CD4-positive, alpha-beta T cell (primary cell): ENCODE measurements around the gene SHISA5. TPM values are rescaled to one million over a fixed set of nuclear protein-coding genes. Genes with fewer than 3 reads are reported as not detected.
"Not testable (repeated sequence)": the region's sequence is repeated elsewhere in the genome, so short reads cannot be mapped to it uniquely, and the experiment has no call there.

Source experiments
- ATAC-seq: fragments of 200-7000 bp; cut with Tn5 transposase; one replicate; pipeline ENCODE4 v1.10.0; 2022; ENCODE audit warnings: mild to moderate bottlenecking; ENCODE audit not compliant: poor library complexity
- CTCF ChIA-PET: fragments of 350-600 bp; sonication (Branson Sonifier 250); formaldehyde crosslinking; loops from one replicate; lab custom pipeline; 2021; ENCODE audit warnings: antibody characterized with exemption, inconsistent platforms; lab: Charles Lee
- POLR2A ChIA-PET: fragments of 350-600 bp; sonication (Branson Sonifier 250); formaldehyde crosslinking; loops from one replicate; lab custom pipeline; 2021; ENCODE audit warnings: antibody characterized with exemption, inconsistent platforms; lab: Charles Lee
- DNase-seq, 14 experiments: peaks; one replicate each; pipeline ENCODE4 v3.0.0-alpha.2; 2013 to 2020; ENCODE audit warnings: mixed read lengths in 2 of 14
- H3K27ac ChIP-seq, 2 donors: one replicate each; pipeline versions ENCODE4 v1.5.1 to v1.7.0; 2013; ENCODE audit warnings: low read length in 2 of 2, low read depth in 1 of 2, mild to moderate bottlenecking in 1 of 2
- H3K27me3 ChIP-seq, 2 experiments: 1 replicate in 1 of 2; 2 replicates in 1 of 2; pipeline versions ENCODE4 v1.6.1 to v1.7.0; 2013; ENCODE audit warnings: low read length in 2 of 2, control low read depth in 1 of 2, mild to moderate bottlenecking in 1 of 2, moderate library complexity in 1 of 2; ENCODE audit not compliant: insufficient read depth in 2 of 2, control insufficient read depth in 1 of 2
- H3K36me3 ChIP-seq: one replicate; pipeline ENCODE4 v1.6.1; 2013; ENCODE audit warnings: low read length, control low read depth; ENCODE audit not compliant: insufficient read depth
- H3K4me1 ChIP-seq: one replicate; pipeline ENCODE4 v1.6.1; 2013; ENCODE audit warnings: low read length, control low read depth; ENCODE audit not compliant: insufficient read depth
- H3K4me3 ChIP-seq: one replicate; pipeline ENCODE4 v1.5.1; 2013; ENCODE audit warnings: mild to moderate bottlenecking, low read length, moderate library complexity
- H3K9me3 ChIP-seq, 2 experiments: 1 replicate in 1 of 2; 2 replicates in 1 of 2; pipeline versions ENCODE4 v1.6.1 to v1.7.0; 2013; ENCODE audit warnings: low read length in 2 of 2, mild to moderate bottlenecking in 2 of 2, control low read depth in 1 of 2, moderate library complexity in 1 of 2; ENCODE audit not compliant: control insufficient read depth in 1 of 2, insufficient read depth in 1 of 2
- H3K27ac Mint-ChIP-seq: one replicate; pipeline ENCODE4 v1.8.0; 2020; ENCODE audit warnings: mixed read lengths
- H3K27me3 Mint-ChIP-seq: one replicate; pipeline ENCODE4 v1.8.0; 2021; ENCODE audit warnings: mixed read lengths
- H3K36me3 Mint-ChIP-seq: one replicate; pipeline ENCODE4 v1.8.0; 2021; ENCODE audit warnings: low read depth, mixed read lengths
- H3K4me1 Mint-ChIP-seq: one replicate; pipeline ENCODE4 v1.8.0; 2021; ENCODE audit warnings: low read depth, mixed read lengths
- H3K4me3 Mint-ChIP-seq: one replicate; pipeline ENCODE4 v1.8.0; 2020; ENCODE audit warnings: mild to moderate bottlenecking, mixed read lengths
- H3K9me3 Mint-ChIP-seq: one replicate; pipeline ENCODE4 v1.8.0; 2020; ENCODE audit warnings: mixed read lengths
- CTCF ChIP-seq: fragments of 200-600 bp; IDR thresholded peaks from one replicate; pipeline ENCODE4 v1.8.0; 2022; ENCODE audit warnings: antibody characterized with exemption, mild to moderate bottlenecking
- intact Hi-C, 2 experiments: fragments of 100-400 bp; cut with DNase I in 1 of 2; cut with micrococcal nuclease in 1 of 2; formaldehyde crosslinking; loops; one replicate each; pipeline versions ENCODE4 v1.15.1 to v1.9.0; 2023 to 2025; cut with DNase I, micrococcal nuclease
- total RNA-seq, 174 experiments: library from RNA in 2 of 174; stranded (reverse) in 2 of 174; gene quantifications; one replicate each; pipeline ENCODE4 v1.2.3 and lab custom pipeline; 2021 to 2026

Gene SHISA5
- total RNA-seq, 2 experiments from 2014 or later: 102 to 109 TPM

DNA sequence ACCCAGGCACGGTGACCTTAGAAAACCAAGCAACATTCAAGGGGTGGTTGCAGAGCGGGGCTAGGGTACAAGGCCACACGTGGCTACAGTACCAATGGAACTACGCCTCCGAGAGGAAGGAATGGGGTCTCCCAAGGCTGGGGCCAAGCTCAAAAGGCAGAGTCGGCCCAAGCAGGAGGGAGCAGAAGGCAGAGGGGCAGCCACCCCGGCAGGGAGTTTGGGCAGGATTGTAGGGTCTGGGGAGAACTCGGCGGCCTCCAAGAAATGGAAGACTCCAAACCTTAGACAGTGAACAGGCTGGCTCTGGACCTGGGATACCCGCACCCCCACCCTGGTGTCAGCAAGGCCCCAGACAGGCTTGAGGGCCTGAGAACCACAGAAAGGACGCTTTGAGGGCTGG lies 28.8 kb downstream of the SHISA5 start:
- Mint-ChIP-seq H3K36me3 (peaks cover 6% of the 10 kb centered on the region), H3K4me1 (peaks cover 47% of the 10 kb centered on the region), H3K27ac (peak overlapping the region; percentile 75), H3K27me3 (no peaks in the 10 kb centered on the region), H3K9me3 (no peaks in the 10 kb centered on the region), H3K4me3 (peak overlapping the region; percentile 38)
- DNase-seq: no peak
- H3K36me3 ChIP-seq: peaks cover 12% of the 10 kb centered on the region
- H3K9me3 ChIP-seq: no peaks in the 10 kb centered on the region
- TF ChIP-seq CTCF: no peak
- ChIA-PET POLR2A (interaction anchor here (1.0 to 4.8 kb wide), 2 partner anchors 29 to 72 kb away, joined by 3 to 20 read pairs; partner anchors contain the start of gene ATRIP), CTCF (no interaction called here)
- H3K27ac ChIP-seq: no peak overlapping the region
- H3K27me3 ChIP-seq: no peaks in the 10 kb centered on the region
- intact Hi-C loops: loop anchor here in 1 of 2 experiments (5.0 kb wide), 1 partner anchor 38 kb away; no protein-coding TSS in a partner anchor
- peaks cover 94% of the 10 kb centered on the region for H3K4me1 ChIP-seq
- no peak overlapping the region for H3K4me3 ChIP-seq
- no peak for ATAC-seq

GRCh38 chr3:48474619-48475018 lies 29.4 kb downstream of the SHISA5 start:
- H3K27me3 ChIP-seq: no peaks in the 10 kb centered on the region
- peaks cover 11% of the 10 kb centered on the region for H3K36me3 Mint-ChIP-seq
- H3K4me3 ChIP-seq: no peak overlapping the region
- no peak for ATAC-seq
- H3K4me1 ChIP-seq: peaks cover 94% of the 10 kb centered on the region
- POLR2A ChIA-PET: interaction anchor here (1.0 to 3.9 kb wide), 4 partner anchors 28 to 72 kb away, joined by 3 to 55 read pairs (median 19); partner anchors contain the start of genes ATRIP, CCDC51, SHISA5 and TMA7
- intact Hi-C loops: loop anchor here in 1 of 2 experiments (5.0 kb wide), 1 partner anchor 37 kb away; no protein-coding TSS in a partner anchor
- no peak for TF ChIP-seq CTCF
- H3K27ac ChIP-seq: no peak overlapping the region
- peak overlapping the region; percentile 75 for H3K27ac Mint-ChIP-seq
- no peak overlapping the region for H3K4me3 Mint-ChIP-seq
- H3K9me3 ChIP-seq: no peaks in the 10 kb centered on the region
- CTCF ChIA-PET: no interaction called here
- H3K4me1 Mint-ChIP-seq: peaks cover 49% of the 10 kb centered on the region
- DNase-seq: no peak
- peaks cover 18% of the 10 kb centered on the region for H3K36me3 ChIP-seq
- no peaks in the 10 kb centered on the region for H3K27me3 Mint-ChIP-seq
- no peaks in the 10 kb centered on the region for H3K9me3 Mint-ChIP-seq

GRCh38 chr3:48474031-48474430 lies 29.9 kb downstream of the SHISA5 start:
- H3K4me3 Mint-ChIP-seq, H3K27me3 ChIP-seq, H3K27me3 Mint-ChIP-seq, H3K4me3 ChIP-seq, ATAC-seq, DNase-seq, H3K9me3 ChIP-seq, H3K9me3 Mint-ChIP-seq, intact Hi-C loops: not testable (repeated sequence)
- Histone ChIP-seq H3K27ac (peak overlapping the region in 1 of 2 donors; percentile 92), H3K4me1 (peaks cover 94% of the 10 kb centered on the region), H3K36me3 (peaks cover 24% of the 10 kb centered on the region)
- peaks cover 17% of the 10 kb centered on the region for H3K36me3 Mint-ChIP-seq
- H3K27ac Mint-ChIP-seq: peak overlapping the region; percentile 94
- ChIA-PET CTCF (interaction anchor here (1.3 to 3.1 kb wide), 5 partner anchors 27 to 75 kb away, joined by 5 to 22 read pairs (median 10); partner anchors contain the start of genes ATRIP and CCDC51), POLR2A (interaction anchor here (0.7 to 3.9 kb wide), 11 partner anchors 8 to 233 kb away, joined by 3 to 55 read pairs (median 6); partner anchors contain the start of genes ATRIP, CCDC51, PFKFB4 and SHISA5)
- peaks cover 49% of the 10 kb centered on the region for H3K4me1 Mint-ChIP-seq
